Measurements from ENCODE around the gene ADSS1. TPM values are rescaled to one million over a fixed set of nuclear protein-coding genes. Genes with fewer than 3 reads are reported as not detected.

Gene ADSS1
- total RNA-seq, 1 experiment from 2014 or later, result 3.2 TPM

GRCh38 chr14:104692261-104692938, 31.6 kb upstream of the ADSS1 start:
- intact Hi-C loops (cut with micrococcal nuclease; ENCODE audit: unreplicated experiment), result no loop called here
- H3K27ac Mint-ChIP-seq (ENCODE audit: unreplicated experiment), result no peak overlapping the region
- BruUV-seq (replicated peaks), result no TSS peak
- H3K4me1 Mint-ChIP-seq (ENCODE audit: low read depth, unreplicated experiment), result peaks cover 7% of the 10 kb centered on the region
- no peaks in the 10 kb centered on the region for H3K9me3 Mint-ChIP-seq (ENCODE audit: unreplicated experiment)
- H3K4me3 ChIP-seq (ENCODE audit: low read depth, low read length), result no peak overlapping the region
- peaks cover 1% of the 10 kb centered on the region for H3K36me3 ChIP-seq (ENCODE audit: control insufficient read depth, insufficient read depth, low read length)
- peaks cover 27% of the 10 kb centered on the region for H3K4me1 ChIP-seq
- peaks cover 14% of the 10 kb centered on the region for H3K36me3 Mint-ChIP-seq (ENCODE audit: insufficient read depth, unreplicated experiment)
- H3K4me3 Mint-ChIP-seq (ENCODE audit: unreplicated experiment), result no peak overlapping the region
- TF ChIP-seq CTCF (IDR thresholded peaks at IDR 0.05; ENCODE audit: insufficient read depth in 1 of 2, low read depth in 1 of 2, low read length in 1 of 2, severe bottlenecking in 1 of 2, unreplicated experiment in 1 of 2), result no peak
- H3K9me3 ChIP-seq, result no peaks in the 10 kb centered on the region
- no peaks in the 10 kb centered on the region for H3K27me3 Mint-ChIP-seq (ENCODE audit: insufficient read depth, unreplicated experiment)
- DNase-seq, result no peak
- ChIA-PET CTCF (interaction anchor here (1.1 kb wide), 1 partner anchor 17 kb away, joined by 3 read pairs; no protein-coding TSS in a partner anchor), POLR2A (interaction anchor here (1.1 kb wide), 1 partner anchor 34 kb away, joined by 3 read pairs; no protein-coding TSS in a partner anchor)
- no peaks in the 10 kb centered on the region for H3K27me3 ChIP-seq (replicated peaks; ENCODE audit: control insufficient read depth, insufficient read depth, low read length)

- no peak overlapping the region for H3K4me3 ChIP-seq (ENCODE audit: low read depth, low read length)
- TF ChIP-seq CTCF (IDR thresholded peaks at IDR 0.05; ENCODE audit: insufficient read depth in 1 of 2, low read depth in 1 of 2, low read length in 1 of 2, severe bottlenecking in 1 of 2, unreplicated experiment in 1 of 2), result no peak
- intact Hi-C loops (cut with micrococcal nuclease; ENCODE audit: unreplicated experiment), result no loop called here
- Mint-ChIP-seq H3K4me1 (ENCODE audit: low read depth, unreplicated experiment) (peaks cover 1% of the 10 kb centered on the region), H3K9me3 (ENCODE audit: unreplicated experiment) (no peaks in the 10 kb centered on the region), H3K36me3 (ENCODE audit: insufficient read depth, unreplicated experiment) (peaks cover 14% of the 10 kb centered on the region), H3K27me3 (ENCODE audit: insufficient read depth, unreplicated experiment) (no peaks in the 10 kb centered on the region), H3K4me3 (ENCODE audit: unreplicated experiment) (no peak overlapping the region), H3K27ac (ENCODE audit: unreplicated experiment) (no peak overlapping the region)
- H3K9me3 ChIP-seq, result no peaks in the 10 kb centered on the region
- peaks cover 31% of the 10 kb centered on the region for H3K4me1 ChIP-seq
- POLR2A ChIA-PET, result no interaction called here
- CTCF ChIA-PET, result no interaction called here
- peaks cover 1% of the 10 kb centered on the region for H3K36me3 ChIP-seq (ENCODE audit: control insufficient read depth, insufficient read depth, low read length)
- BruUV-seq (replicated peaks), result no TSS peak
- H3K27me3 ChIP-seq (replicated peaks; ENCODE audit: control insufficient read depth, insufficient read depth, low read length), result no peaks in the 10 kb centered on the region
- DNase-seq, result no peak
Measured at GRCh38 chr14:104692939-104693315, 31.1 kb upstream of the ADSS1 start.

- Histone ChIP-seq H3K4me3 (ENCODE audit: low read depth, low read length) (no peak overlapping the region), H3K9me3 (no peaks in the 10 kb centered on the region), H3K27me3 (replicated peaks; ENCODE audit: control insufficient read depth, insufficient read depth, low read length) (no peaks in the 10 kb centered on the region), H3K36me3 (ENCODE audit: control insufficient read depth, insufficient read depth, low read length) (peaks cover 1% of the 10 kb centered on the region), H3K4me1 (peaks cover 25% of the 10 kb centered on the region)
- no peak for TF ChIP-seq CTCF (IDR thresholded peaks at IDR 0.05; ENCODE audit: insufficient read depth in 1 of 2, low read depth in 1 of 2, low read length in 1 of 2, severe bottlenecking in 1 of 2, unreplicated experiment in 1 of 2)
- Mint-ChIP-seq H3K36me3 (ENCODE audit: insufficient read depth, unreplicated experiment) (peaks cover 21% of the 10 kb centered on the region), H3K4me3 (ENCODE audit: unreplicated experiment) (no peak overlapping the region), H3K27me3 (ENCODE audit: insufficient read depth, unreplicated experiment) (no peaks in the 10 kb centered on the region), H3K9me3 (ENCODE audit: unreplicated experiment) (no peaks in the 10 kb centered on the region), H3K4me1 (ENCODE audit: low read depth, unreplicated experiment) (no peaks in the 10 kb centered on the region), H3K27ac (ENCODE audit: unreplicated experiment) (no peak overlapping the region)
- no peak for DNase-seq
- BruUV-seq (replicated peaks), result no TSS peak
- POLR2A ChIA-PET, result no interaction called here
- CTCF ChIA-PET, result no interaction called here
- intact Hi-C loops (cut with micrococcal nuclease; ENCODE audit: unreplicated experiment), result no loop called here
Measured at GRCh38 chr14:104693482-104694431, 30.3 kb upstream of the ADSS1 start.
